ENCODE data around the gene GULP1.

The GULP1 gene

DNA sequence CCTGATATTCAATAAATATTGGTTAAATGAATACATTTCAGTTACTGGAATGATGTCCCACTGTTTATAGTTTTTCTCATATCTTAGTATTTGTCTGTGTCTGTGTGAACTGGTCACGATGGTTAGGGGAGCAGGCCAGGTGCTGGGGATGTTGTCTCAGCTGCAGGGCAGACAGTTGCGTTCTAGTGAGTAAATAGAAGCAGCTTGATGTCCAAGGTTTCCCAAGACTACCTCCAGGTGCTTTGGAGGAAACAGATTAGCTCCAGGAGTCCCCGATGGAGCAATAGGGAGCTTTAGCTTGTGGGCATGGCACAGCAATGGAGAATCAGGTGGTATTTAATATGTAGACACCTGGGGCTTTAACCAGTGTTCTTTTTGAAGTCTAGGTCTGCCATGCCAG lies 75.5 kb downstream of the GULP1 start:
- DNase-seq (ENCODE audit: low read depth in 2 of 2), result no peak

DNA sequence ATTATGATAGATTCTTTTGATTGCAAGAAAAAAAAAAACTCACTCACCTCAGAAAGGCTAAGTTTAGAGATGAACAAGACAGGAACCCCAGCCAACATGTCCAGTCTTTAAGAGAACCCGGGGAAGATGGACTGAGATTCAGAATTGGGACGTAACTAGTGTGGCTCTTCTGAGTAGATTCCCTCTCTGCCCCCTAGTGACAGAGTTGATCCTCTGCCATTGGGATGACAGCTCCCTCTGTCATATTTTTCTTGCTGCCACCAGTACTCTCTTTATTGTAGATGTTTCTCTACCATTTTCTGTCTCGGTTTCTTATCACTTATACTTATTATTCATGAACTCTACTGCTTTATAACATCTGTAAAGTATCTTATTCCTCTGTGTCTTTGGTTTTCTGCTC lies 77.7 kb downstream of the GULP1 start:
- DNase-seq (ENCODE audit: low read depth in 2 of 2), result no peak

DNA sequence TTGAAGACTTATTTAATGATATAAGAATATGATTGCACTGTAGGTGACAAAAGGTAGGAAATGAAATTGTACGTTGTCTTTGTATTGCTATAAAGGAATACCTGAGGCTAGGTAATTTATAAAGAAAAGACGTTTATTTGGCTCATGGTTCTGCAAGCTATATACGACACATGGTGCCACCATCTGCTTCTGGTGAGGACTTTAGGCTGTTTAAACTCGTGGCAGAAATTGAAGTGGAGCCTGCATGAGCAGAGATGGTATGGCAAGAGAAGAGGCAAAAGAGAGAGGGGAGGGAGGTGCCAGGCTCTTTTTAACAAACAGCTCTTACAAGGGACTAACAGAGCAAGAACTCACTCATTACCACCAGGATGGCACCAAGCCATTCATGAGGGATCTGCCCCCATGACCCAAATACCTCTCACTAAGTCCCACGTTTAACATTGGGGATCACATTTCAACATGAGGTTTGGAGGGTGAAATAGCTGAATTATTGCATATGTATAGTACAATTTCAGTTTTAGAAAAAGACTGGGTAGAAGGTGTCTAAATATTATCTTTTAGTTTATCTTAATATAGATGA lies 86.8 kb downstream of the GULP1 start:
- DNase-seq (ENCODE audit: low read depth in 2 of 2), result no peak

DNA sequence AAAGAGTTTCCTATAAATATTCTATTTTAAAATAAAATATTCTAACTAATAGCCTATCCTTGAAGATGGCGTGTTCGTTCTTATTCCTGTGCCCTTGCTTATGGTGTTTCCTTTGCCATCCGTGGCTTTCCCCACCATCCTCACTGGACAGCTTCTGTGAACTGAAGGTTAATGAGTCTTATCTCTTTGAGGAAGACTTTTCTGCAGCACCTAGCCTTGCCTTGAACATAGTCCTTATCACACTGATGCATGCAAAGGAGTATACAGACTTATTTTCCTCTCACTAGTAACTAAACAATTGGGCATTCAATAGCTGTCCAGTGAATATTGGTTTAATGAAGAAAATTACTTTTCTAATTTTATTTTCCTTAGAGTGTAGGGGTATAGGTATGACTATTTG lies 88.1 kb downstream of the GULP1 start:
- no peak for DNase-seq (ENCODE audit: low read depth in 2 of 2)

DNA sequence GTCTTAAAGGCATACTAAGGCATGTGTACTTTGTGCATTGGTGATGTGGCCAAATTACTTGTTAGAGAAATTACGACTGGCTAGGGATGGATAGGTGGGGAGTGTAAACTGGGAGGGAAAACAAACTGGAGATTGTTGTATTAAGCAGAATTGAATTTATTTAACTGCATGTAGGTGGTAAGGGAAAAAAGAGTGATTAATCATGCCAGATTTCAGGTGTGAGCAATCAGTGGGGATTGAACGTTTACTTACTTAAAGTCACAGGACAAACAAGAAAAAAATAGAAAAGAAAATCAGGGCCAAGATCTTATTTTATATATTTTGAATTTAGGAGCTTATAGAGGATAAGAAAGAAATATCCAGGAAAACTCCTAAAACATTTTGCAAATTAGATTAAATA lies 88.6 kb downstream of the GULP1 start:
- no peak for DNase-seq (ENCODE audit: low read depth in 2 of 2)

DNA sequence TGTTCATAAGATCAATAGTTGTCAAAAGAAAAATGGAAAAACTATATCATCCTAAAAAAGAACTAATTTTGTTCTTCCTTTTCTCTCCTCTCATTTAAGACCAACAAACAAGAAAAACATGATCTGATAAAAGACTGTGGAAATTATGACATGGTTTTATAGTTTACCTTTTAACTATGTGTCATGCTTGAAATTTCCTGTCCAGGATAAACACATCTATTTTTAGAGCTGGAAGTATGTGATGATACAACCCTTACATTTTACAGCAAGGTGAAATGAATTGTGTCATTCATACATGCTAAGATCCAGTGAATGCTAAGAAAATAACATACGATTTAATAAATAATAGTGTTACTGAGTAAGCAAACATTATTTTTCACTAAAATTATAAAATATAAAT lies 89.9 kb downstream of the GULP1 start:
- no peak for DNase-seq (ENCODE audit: low read depth in 2 of 2)

DNA sequence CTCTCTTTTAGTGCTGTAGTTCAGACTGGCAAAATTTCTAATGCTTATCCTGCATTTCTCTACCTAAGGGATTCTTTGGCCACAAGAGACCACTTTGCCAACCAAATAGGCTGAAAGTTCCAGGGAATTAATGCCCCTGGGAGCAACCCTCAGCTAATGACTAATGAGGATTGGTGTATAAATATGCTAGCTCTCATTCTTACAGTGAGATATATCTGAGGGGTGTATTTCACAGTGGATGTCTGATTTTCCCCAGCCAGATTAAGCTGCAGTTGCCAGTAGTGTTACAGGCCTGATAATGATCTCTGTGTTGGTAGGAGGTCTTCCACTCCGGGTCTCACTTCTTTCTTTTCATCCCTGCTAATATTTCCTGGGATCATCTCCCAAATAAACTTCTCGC lies 90.4 kb downstream of the GULP1 start:
- DNase-seq (ENCODE audit: low read depth in 2 of 2), result no peak

DNA sequence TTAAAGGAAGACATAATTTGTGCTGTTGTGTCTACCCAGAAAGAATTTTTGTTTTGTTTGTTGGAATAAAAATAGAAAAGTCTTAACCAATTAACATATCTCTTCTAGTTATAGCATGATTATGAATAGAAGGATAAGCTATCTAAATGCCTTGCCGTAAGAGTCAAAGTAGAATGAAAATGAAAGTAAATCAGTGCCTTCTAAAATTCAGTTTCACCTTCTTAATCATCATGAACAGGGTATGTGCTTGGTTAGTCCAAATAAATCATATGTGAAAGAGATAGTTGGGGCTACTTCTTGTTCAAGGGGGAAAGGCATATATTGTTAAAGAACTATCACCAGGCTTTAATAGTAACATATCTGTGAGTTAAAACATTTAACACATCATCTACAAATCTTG lies 91.5 kb downstream of the GULP1 start:
- no peak for DNase-seq (ENCODE audit: low read depth in 2 of 2)

DNA sequence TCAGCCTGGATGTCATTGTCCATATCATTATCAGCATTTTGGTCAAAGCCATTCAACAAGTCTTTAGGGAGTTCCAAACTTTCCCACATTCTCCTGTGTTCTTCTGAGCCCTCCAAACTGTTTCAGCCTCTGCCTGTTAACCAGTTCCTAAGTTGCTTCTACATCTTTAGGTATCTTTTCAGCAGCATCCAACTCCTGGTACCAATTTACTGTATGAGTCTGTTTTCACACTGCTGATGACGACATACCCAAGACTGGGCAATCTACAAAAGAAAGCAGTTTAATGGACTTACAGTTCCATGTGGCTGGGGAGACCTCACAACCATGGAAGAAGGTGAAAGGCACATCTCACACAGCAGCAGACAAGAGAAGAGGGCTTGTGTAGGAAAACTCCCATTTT lies 94.2 kb downstream of the GULP1 start:
- DNase-seq (ENCODE audit: low read depth in 2 of 2), result no peak

DNA sequence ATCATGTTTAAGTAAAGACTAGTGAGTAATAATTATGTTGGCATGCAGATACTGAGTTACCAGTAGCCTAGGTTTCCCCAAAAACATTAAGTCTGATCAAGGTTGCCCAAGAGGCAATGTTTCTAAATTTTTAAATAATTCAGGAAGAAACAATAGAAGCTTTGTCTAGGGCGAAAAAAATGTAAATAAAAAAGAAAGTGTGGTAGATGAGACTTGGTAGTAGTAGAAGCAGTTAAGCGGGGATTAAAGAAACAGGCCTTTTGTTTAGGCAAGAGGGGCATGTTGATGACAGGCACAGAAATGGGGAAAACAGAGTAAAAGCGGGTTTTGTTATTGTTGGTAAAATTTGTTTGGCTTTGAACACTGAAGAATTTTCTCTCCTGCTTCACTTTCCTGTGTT lies 97.2 kb downstream of the GULP1 start:
- DNase-seq (ENCODE audit: low read depth in 2 of 2), result no peak

DNA sequence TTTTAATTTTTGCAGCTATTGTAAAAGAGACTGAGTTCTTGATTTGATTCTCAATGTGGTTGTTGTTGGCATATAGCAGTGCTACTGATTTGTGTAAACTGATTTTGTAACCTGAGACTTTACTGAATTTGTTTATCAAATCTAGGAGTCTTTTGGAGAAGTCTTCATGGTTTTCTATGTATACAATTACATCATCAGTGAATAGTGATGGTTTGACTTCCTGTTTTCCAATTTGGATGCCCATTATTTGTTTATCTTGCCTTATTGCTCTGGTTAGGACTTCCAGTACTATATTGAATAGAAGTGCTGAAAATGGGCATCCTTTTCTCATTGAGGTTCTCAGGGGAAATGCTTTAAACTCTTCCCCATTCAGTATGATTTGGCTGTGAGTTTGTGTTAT lies 99.7 kb downstream of the GULP1 start:
- DNase-seq (ENCODE audit: low read depth in 2 of 2), result no peak

DNA sequence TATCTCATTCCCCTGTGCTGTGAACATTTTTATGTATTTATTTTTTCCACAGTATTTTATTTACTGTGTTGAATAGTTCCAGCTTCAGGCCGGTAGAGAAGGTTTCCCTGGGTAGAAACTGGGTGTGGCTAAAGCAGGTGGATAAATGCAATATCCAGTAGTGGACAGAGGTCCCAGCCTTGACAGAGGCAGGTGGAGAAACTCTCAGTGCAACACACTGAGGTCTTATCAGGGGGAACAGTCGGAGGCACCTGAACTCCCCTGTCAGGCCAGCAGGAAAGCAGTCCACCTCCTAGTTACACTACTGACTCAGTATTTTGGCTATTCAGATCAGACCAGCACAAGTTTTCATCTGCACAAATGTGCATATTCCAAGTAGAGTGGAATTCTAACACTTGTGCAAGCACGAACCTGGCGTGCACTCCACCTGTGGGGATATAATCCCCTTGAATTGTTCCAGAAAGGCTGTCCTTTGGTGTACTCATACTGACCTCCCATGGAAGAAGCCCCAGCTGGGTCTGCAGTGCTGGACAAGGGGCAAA lies 103.3 kb downstream of the GULP1 start:
- DNase-seq (ENCODE audit: low read depth in 2 of 2), result no peak

DNA sequence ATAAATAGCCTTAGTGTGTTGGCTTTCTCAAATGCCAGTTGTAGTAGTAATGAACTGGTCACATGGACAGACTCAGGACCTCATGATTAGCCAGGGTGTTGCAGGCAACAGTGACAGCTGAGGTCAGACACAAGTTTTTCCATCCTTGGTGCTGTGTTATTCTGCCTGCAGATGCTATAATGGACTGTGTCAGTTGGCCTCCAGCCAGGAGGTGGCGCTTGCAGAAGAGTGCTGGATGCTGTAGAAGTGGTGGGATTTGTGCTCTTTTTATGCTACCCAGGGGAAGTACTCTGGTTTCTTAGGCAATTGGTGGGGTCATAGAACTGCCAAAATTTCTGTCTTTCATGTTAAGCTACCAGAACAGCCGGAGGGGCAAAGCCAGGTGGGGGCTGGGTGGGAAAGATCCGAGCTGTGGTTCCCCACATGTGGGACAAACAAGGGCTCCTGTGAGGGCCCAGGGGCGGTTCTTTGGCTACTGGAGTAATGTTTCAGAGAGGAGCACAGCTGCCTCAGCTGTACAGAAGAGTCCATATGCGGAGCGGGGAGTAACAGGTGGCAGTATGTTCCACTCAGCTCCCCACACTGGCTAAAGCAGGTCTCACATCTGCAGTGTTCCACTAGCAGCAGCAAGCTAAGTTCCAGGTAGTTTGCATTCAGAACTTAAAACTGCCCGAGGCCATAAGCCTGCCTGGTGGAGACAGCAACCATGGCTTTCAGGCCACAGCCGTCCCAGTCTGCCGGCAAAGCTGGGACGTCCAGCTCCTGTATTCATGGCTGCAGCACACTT lies 104.4 kb downstream of the GULP1 start:
- DNase-seq (ENCODE audit: low read depth in 2 of 2), result no peak

DNA sequence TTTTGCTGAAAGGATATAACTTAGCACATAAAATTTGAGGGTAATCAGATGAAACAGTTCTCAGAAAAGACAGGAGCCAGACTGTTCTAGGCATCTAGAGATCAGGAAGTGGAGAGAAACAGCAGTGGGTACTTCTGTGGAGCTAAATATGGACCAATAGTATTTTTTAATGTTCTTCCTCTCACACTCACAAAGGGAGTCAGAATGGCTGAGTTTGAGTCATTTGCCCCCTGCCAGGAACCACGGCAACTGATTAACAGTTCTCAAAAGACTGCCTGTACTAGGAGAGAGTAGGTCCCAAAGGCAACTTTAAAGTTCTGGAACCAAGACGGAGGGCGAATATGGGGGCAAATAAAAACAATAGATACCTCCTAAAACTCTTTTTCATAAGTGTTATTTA lies 107.5 kb downstream of the GULP1 start:
- no peak for DNase-seq (ENCODE audit: low read depth in 2 of 2)

DNA sequence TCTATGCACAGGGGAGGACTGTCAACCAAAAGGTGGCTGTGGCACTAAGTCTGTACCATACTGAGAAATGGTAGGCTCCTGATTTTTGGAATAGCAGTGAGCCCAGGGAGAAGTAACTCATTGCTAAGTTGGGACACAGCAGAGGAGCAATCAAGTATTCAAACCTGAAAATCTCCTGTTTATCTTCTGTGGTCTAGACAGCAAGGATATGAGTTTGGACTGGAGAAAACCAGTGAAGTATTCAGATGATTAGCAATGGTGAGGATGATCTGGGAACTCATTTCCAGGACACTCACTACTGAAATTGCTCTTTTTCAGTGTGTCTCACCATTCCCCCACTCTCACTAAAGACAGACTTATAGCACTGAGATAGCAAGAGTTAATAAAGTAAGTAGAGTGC lies 112.0 kb downstream of the GULP1 start:
- DNase-seq (ENCODE audit: low read depth in 2 of 2), result no peak

DNA sequence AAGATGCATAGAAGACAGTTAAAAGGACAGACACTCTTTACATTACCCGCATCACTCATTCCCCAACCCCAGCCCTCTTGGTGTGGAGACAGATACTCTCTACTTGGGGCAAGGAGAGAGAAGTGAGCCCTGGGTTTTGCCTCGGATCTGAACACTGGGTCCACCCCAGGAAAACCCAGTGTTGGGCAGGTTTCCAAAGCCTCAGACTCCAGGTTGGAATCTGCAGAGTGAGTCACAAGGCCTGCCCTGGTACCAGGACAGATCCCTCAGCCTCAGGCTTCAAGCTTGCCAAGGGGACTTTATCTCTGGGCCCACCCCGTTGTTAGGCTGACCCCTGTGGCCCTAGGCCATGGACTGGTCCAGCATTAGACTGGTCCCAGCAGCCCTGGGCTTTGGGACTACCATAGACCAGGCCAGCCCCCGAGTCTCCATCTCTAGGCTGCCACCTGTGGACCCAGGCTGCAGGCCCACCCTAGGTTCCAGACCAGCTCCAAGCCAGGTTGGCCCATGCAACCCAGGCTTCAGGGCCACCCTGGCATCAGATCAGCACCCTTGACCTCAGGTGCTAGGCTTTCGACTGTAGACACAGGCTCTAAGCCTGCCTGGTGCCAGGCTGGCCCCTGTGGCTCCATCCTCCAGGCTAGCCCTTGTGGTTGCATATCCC lies 112.8 kb downstream of the GULP1 start:
- DNase-seq (ENCODE audit: low read depth in 2 of 2), result no peak

DNA sequence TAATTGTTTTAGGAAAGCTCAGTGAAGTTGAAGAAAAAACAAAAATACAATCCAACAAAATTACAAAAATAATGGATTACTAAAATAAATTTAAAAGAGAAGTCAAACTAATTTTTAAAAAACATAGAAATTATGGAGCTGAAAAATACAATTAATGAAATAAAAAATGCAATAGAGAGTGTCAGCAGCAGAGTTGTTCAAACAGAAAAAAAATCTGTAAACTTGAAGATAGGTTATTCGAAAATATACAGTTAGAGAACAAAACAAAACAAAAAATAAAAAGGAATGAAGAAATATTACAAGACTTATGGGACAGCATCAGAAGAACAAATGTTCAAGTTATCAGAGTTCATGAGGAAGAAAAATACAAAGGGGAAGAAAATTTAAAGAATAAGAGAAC lies 114.7 kb downstream of the GULP1 start:
- no peak for DNase-seq (ENCODE audit: low read depth in 2 of 2)

DNA sequence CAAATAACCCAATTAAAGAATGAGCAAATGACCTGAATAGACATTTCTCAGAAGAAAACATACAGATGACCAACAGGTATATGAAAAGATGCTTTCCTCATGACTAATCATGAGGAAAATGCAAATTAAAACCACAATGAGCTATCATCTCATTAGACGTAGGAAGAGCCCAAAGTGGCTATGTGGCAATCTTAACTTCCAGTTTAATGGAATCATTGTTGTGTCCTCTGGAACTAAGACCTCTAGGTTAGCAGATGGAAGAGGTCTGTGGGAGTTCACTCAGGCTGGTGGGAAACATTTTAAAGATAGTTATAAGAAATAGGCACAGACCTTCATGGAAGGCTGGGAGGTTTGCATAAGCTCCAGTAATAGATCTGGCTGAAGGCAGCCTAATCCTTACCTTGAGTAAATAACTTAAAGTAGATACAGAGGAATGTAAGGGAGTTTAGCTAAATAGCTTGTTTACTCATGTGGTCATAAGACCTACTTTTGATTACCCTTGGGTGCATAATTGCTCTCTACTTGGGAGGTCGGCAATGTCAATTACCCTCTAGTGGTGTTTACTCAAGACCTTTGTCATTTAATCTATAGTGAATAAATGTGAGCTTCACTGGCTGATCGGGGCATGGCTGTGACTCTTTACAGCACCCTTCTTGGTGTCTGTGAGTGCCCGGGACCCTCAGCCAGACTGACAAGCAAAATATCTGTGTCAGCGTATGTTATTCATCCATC lies 119.0 kb downstream of the GULP1 start:
- DNase-seq (ENCODE audit: low read depth in 2 of 2), result no peak

DNA sequence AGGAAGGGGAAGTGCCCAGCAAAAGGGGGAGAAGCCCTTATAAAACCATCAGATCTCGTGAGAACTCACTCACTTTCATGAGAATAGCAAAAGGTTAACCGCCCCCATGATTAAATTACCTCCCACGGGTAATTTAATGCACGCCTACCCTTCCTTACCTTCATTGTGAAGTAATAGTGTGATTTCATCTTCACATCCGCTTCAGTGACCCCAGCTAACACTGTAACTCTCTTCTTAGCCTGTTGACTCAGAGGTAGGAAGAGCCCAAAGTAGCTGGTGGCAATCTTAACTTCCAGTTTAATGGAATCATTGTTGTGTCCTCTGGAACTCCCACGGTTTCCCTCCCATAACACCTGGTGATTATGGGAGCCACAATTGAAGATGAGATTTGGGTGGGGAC lies 120.5 kb downstream of the GULP1 start:
- no peak for DNase-seq (ENCODE audit: low read depth in 2 of 2)

DNA sequence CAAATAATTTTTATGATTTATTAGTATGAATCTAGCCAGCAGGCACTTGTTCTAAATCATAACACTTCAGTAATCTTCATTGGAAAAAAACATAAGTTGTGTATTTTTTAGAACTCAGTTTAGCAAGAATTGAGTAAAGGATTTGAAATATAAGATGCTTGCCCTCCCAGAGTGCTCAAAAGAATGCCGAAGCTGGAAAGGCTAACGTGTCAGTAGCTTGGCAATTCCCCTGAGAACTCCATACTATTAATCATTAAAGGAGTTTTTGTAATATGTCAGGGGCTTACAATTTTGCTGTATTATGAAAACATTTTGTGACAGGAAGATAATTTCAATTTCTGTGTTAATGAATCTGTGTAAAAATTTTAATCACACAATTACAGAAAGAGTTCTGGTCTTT lies 122.7 kb downstream of the GULP1 start:
- DNase-seq (ENCODE audit: low read depth in 2 of 2), result no peak

DNA sequence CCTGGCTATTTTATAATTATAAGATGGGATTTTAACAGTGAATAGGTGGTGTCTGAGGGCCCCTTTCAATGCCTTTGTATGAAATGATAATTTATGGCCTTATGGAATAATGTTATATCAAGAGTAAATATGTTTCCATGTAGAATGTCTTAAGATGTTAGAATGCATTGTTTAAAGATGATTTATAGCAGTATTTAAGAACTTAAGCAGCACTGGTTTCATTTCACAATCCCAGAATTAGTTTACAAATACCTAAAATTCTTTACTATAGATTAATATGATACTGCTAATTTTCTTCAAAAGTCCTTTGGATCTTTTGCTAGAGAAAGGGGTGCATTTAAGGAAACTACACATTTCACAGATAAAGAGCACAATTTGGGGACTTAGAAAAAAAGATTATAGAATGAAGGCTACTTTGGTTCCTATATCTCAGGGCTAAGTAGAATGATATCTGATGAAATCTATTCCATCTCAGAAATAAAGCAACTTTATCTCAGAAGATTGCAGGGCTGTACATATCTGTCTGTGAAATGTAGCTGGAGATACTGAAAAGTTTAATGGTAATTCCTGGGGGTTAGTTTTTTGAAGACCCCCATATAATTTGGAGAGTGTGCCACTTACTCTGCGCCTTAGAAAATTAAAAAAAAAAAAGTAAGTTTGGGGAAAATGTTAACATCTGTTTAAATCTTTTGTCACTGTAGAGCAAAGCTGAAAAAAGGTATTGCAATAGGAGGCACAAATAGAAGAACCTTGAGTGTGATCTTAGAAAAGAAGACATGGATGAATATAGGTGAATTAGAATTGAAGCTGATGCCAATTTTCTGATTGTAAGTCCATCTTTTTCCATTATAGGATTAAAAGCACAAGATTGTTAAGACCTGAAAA lies 123.4 kb downstream of the GULP1 start:
- DNase-seq (ENCODE audit: low read depth in 2 of 2), result no peak

DNA sequence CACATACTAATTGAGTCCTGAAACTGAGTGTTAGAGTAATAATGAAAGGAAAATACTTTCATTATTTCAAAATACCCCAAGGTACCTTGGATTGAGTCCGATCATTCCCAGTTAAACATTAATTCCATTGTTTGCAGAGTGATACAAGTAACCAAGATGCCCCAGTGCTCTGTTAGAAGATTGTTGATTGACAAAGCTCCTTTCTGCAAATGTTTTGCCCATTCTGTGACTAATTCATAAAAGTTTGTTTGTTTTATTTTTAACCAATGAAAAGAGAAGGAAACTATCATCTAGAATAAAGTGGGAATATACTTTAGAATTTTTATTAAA lies 124.0 kb downstream of the GULP1 start:
- no peak for DNase-seq (ENCODE audit: low read depth in 2 of 2)

All from stimulated activated CD8-positive, alpha-beta memory T cell treated with anti-CD3 and anti-CD28 coated beads, Interleukin-7, amount 100 ng/mL, for 4 hours (primary cell).